Adrenal gland (tissue), 5 donors: ENCODE measurements around the gene SCUBE1.

ENCODE experiments used
- POLR2A ChIP-seq, 2 donors: fragments of 450-650 bp; IDR thresholded peaks; one replicate each; pipeline ENCODE4 v1.6.1; 2017; ENCODE audit warnings: antibody characterized with exemption in 2 of 2, mild to moderate bottlenecking in 2 of 2, moderate library complexity in 1 of 2
- TF ChIP-seq, protein P1 (sequence below), 6 experiments: fragments of 450-650 bp in 4 of 6; fragments of 200-600 bp in 2 of 6; sonication (generic) in 1 of 6; IDR thresholded peaks; 1 replicate in 5 of 6; 2 replicates in 1 of 6; pipeline versions ENCODE4 v1.5.1 to v1.8.0; 2016 to 2021; ENCODE audit warnings: antibody characterized with exemption in 6 of 6, mild to moderate bottlenecking in 2 of 6, moderate library complexity in 1 of 6
- donor health status: DM: no; HTN: no; CAD: no.

DNA sequence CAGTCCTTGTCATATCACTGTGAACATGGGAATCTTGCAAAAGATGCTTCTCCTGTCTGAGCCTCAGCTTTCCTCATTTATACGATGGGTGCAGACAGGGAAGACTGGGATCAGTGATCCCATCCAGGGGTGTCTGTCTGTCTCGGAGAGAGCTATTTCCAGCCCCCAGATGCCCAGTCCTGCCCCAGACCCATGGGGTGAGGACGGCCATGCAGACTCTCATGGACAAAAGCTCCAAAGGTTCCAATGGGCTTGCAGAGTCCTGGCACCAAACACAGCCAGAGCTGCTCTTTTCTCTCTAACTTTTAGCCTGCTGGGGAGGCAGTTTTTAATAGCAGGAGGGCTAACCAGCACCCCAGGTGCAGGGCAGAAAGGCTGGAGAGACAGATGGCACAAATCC, 5.2 kb downstream of the SCUBE1 start:
- no peak for TF ChIP-seq POLR2A (IDR thresholded peaks at IDR 0.05)
- TF ChIP-seq, protein P1, sequence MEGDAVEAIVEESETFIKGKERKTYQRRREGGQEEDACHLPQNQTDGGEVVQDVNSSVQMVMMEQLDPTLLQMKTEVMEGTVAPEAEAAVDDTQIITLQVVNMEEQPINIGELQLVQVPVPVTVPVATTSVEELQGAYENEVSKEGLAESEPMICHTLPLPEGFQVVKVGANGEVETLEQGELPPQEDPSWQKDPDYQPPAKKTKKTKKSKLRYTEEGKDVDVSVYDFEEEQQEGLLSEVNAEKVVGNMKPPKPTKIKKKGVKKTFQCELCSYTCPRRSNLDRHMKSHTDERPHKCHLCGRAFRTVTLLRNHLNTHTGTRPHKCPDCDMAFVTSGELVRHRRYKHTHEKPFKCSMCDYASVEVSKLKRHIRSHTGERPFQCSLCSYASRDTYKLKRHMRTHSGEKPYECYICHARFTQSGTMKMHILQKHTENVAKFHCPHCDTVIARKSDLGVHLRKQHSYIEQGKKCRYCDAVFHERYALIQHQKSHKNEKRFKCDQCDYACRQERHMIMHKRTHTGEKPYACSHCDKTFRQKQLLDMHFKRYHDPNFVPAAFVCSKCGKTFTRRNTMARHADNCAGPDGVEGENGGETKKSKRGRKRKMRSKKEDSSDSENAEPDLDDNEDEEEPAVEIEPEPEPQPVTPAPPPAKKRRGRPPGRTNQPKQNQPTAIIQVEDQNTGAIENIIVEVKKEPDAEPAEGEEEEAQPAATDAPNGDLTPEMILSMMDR (IDR thresholded peaks at IDR 0.05): no peak
